ENCODE measurements around the gene BEX2.
A peak's percentile ranks its signal among the peaks of the same experiment; 100 is the strongest.
"Not testable (repeated sequence)": the region's sequence is repeated elsewhere in the genome, so short reads cannot be mapped to it uniquely, and the experiment has no call there.

BEX2 gene

GRCh38 chrX:103329991-103330390, 19.2 kb upstream of the BEX2 start, which contains the start of gene TCEAL7:
Gene TCEAL7 (plus strand): TSS chrX:103330239. CDS start chrX:103331404, 1,165 bp downstream.
- no peak for DNase-seq (ENCODE audit: extremely low read depth, insufficient read length)
- H3K4me3 ChIP-seq (replicated peaks; ENCODE audit: low read depth, low read length), result no peak within 1 kb of the TSS
- TF ChIP-seq, protein P1, sequence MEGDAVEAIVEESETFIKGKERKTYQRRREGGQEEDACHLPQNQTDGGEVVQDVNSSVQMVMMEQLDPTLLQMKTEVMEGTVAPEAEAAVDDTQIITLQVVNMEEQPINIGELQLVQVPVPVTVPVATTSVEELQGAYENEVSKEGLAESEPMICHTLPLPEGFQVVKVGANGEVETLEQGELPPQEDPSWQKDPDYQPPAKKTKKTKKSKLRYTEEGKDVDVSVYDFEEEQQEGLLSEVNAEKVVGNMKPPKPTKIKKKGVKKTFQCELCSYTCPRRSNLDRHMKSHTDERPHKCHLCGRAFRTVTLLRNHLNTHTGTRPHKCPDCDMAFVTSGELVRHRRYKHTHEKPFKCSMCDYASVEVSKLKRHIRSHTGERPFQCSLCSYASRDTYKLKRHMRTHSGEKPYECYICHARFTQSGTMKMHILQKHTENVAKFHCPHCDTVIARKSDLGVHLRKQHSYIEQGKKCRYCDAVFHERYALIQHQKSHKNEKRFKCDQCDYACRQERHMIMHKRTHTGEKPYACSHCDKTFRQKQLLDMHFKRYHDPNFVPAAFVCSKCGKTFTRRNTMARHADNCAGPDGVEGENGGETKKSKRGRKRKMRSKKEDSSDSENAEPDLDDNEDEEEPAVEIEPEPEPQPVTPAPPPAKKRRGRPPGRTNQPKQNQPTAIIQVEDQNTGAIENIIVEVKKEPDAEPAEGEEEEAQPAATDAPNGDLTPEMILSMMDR (IDR thresholded peaks at IDR 0.05; ENCODE audit: insufficient read depth, low read length, poor library complexity, severe bottlenecking), result no peak
- no peaks in the 10 kb centered on the region for H3K36me3 ChIP-seq (ENCODE audit: control insufficient read depth, insufficient read depth, low read length)
- H3K27me3 ChIP-seq (replicated peaks; ENCODE audit: control insufficient read depth, insufficient read depth, low read length), result no peaks in the 10 kb centered on the region

DNA sequence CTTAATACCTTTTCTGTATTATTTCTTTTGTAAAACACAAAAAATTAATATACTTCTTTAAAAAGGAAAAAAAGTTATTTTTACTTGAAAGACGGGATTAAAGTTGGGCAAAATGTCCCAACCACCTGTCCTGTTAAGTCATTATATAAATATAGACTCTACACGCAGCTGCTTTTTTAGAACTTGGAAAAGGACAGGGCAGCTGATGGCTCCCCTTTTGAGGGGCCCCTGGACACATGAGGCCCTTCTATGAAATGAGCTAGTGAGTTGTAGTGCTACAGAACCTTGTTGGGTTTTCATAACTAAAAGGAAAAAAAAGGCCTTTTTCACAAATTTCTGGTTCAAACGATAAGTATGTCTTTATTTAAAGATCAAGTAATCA, 600 bp upstream of the BEX2 start:
- TF ChIP-seq, protein P1 (IDR thresholded peaks at IDR 0.05; ENCODE audit: insufficient read depth, low read length, poor library complexity, severe bottlenecking), result no peak
- no peaks in the 10 kb centered on the region for H3K27me3 ChIP-seq (replicated peaks; ENCODE audit: control insufficient read depth, insufficient read depth, low read length)
- H3K4me3 ChIP-seq (replicated peaks; ENCODE audit: low read depth, low read length), result no peak overlapping the region
- no peak for DNase-seq (ENCODE audit: extremely low read depth, insufficient read length)
- no peaks in the 10 kb centered on the region for H3K36me3 ChIP-seq (ENCODE audit: control insufficient read depth, insufficient read depth, low read length)

DNA sequence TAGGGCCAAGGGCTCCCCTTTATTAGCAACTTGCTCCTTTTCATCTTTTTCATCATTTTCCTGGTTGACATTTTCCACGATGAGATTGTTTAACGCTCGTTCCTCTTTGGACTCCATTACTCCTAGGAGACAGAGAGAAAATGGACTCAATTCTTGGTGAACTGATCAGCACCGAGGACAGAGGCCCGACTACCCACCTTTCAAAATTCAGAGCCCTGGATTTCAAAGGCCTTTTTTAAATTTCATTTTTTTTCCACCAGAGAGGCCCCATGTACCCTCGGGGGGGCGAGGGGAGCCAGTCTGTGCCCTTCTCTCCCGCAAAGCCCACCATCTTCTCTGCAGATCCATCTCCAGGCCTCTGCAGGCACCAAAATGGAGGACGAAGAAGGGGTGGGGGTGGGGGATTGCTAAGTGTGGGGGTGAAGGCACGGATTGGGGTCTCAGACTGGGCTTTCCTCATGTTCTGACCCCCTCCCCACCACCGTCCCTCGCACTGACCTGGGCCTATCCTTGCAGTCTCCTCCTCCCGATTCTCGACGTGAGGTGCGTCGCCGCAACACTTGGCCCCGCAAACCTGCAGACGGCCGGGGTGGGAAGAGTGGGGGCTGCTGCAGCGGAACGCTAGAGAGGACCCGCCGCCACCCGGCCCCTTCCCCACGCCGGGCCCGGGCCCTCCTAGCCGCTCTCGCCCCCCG, 783 bp downstream of the BEX2 start:
- H3K4me3 ChIP-seq (replicated peaks; ENCODE audit: low read depth, low read length), result peak overlapping the region; percentile 59
- H3K36me3 ChIP-seq (ENCODE audit: control insufficient read depth, insufficient read depth, low read length), result no peaks in the 10 kb centered on the region
- no peak for DNase-seq (ENCODE audit: extremely low read depth, insufficient read length)
- no peaks in the 10 kb centered on the region for H3K27me3 ChIP-seq (replicated peaks; ENCODE audit: control insufficient read depth, insufficient read depth, low read length)
- TF ChIP-seq, protein P1 (IDR thresholded peaks at IDR 0.05; ENCODE audit: insufficient read depth, low read length, poor library complexity, severe bottlenecking), result no peak

DNA sequence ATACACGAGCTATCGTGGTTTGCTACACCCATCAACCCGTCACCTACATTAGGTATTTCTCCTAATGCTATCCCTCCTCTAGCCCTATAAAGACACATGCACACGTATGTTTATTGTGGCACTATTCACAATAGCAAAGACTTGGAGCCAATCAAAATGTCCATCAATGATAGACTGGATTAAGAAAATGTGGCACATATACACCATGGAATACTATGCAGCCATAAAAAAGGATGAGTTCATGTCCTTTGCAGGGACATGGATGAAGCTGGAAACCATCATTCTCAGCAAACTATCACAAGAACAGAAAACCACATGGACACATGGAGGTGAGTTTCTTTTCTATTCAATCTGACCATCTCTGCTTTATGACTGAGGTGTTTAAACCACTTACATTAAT, 5.1 kb downstream of the BEX2 start:
- not testable (repeated sequence) for DNase-seq (ENCODE audit: extremely low read depth, insufficient read length); H3K27me3 ChIP-seq (replicated peaks; ENCODE audit: control insufficient read depth, insufficient read depth, low read length); H3K4me3 ChIP-seq (replicated peaks; ENCODE audit: low read depth, low read length); H3K36me3 ChIP-seq (ENCODE audit: control insufficient read depth, insufficient read depth, low read length)

- H3K27me3 ChIP-seq (replicated peaks; ENCODE audit: control insufficient read depth, insufficient read depth, low read length), result no peaks in the 10 kb centered on the region
- TF ChIP-seq, protein P1 (IDR thresholded peaks at IDR 0.05; ENCODE audit: insufficient read depth, low read length, poor library complexity, severe bottlenecking), result no peak
- no peak for DNase-seq (ENCODE audit: extremely low read depth, insufficient read length)
- no peaks in the 10 kb centered on the region for H3K36me3 ChIP-seq (ENCODE audit: control insufficient read depth, insufficient read depth, low read length)
- no peak overlapping the region for H3K4me3 ChIP-seq (replicated peaks; ENCODE audit: low read depth, low read length)
These were observed 6.1 kb downstream of the BEX2 start for GRCh38 chrX:103304705-103305104.

DNA sequence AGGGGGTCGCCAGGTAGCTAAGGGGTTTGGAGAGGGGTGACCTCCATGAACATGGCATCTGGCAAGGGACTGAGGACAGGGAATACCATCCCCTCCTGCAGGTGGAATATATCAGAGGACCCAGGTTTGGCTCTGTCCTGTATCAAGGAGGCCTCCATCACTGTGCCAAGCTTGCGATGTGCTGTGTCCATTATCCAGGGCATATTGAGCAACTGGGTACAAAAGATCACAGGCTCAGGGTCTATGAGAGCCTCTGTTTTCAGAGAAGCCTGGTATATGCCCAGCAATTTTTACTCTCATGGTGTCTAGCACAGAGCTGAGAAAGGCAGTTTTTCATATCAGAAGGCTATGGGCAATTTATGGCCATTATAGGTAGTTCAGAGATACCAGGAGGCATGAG, 17.7 kb downstream of the BEX2 start:
- Histone ChIP-seq H3K4me3 (replicated peaks; ENCODE audit: low read depth, low read length) (no peak overlapping the region), H3K36me3 (ENCODE audit: control insufficient read depth, insufficient read depth, low read length) (no peaks in the 10 kb centered on the region), H3K27me3 (replicated peaks; ENCODE audit: control insufficient read depth, insufficient read depth, low read length) (no peaks in the 10 kb centered on the region; the same call in 1 of the 2 replicates)
- no peak for DNase-seq (ENCODE audit: extremely low read depth, insufficient read length)
- TF ChIP-seq, protein P1 (IDR thresholded peaks at IDR 0.05; ENCODE audit: insufficient read depth, low read length, poor library complexity, severe bottlenecking), result no peak
